ENCODE results near the gene SLC35G3.

SLC35G3 gene

DNA sequence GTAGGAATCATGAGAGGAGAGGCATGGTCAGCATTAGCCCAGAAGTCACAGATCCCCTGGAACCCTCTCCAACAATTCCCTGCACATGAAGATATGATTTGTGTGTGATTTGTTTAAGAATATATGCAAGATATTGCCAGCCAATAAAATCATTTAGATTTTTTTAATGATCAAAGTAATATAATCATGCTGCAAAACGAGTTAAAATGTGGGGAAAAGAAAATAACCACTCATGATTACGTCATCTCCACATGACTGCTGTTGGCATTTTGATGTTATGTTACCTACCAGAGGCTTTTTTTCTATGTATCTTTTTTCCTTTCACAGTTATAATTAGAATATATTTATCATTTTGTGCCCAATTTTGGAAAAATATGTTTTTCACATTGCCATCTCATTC lies 22.4 kb downstream of the SLC35G3 start:
- peak overlapping the region; percentile 53 for H3K27ac Mint-ChIP-seq (ENCODE audit: low read depth)
- peaks cover 39% of the 10 kb centered on the region for H3K4me1 Mint-ChIP-seq
- H3K36me3 Mint-ChIP-seq (ENCODE audit: insufficient read depth) = no peaks in the 10 kb centered on the region
- DNase-seq (ENCODE audit: low spot score in 2 of 2) = no peak
- peak; percentile 73 for ATAC-seq (replicated peaks; ENCODE audit: extremely low read depth, poor library complexity, severe bottlenecking)
- no peaks in the 10 kb centered on the region for H3K27me3 Mint-ChIP-seq
- no peaks in the 10 kb centered on the region for H3K9me3 Mint-ChIP-seq
- H3K4me3 Mint-ChIP-seq = peak overlapping the region; percentile 45

DNA sequence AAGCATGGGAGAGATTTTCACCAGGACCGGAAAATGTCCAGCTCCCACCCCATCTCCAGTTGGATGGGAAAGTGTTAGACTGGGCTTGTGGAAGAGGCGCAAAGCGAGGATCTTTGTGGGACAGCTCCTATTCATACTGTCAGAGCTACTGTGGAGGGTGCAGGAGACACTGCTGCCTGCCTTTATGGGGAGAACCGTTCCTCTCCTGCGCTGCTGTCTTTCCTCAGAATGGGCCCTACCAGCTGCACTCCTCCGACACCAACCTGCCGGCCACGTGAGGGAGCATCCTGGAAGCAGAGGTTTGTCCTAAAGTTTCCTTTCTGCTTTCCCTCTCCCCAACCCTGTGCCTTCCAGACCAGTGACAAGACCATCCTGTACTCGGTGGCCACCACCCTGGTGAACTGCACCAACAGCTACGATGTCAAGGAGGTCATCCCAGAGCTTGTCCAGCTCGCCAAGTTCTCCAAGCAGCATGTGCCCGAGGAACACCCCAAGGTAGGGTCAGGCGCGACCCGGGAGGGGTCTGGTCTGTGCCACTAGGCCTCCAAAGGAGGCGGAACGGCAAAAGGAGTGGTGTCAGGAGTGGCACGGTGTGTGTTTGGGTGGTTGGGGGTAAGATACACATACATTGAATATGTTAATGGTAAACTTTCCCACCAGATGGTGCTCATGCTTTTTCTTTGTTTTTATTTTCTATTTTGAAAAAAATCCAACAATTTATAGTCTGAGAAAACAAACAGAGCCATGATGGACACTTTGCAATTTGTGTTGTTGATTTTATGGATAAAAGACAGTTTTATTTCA lies 23.0 kb downstream of the SLC35G3 start:
- H3K36me3 Mint-ChIP-seq (ENCODE audit: insufficient read depth) = no peaks in the 10 kb centered on the region
- peak; percentile 23 to 28 for DNase-seq (ENCODE audit: low spot score in 2 of 2)
- H3K4me3 Mint-ChIP-seq = peak overlapping the region; percentile 45
- no peaks in the 10 kb centered on the region for H3K9me3 Mint-ChIP-seq
- H3K27me3 Mint-ChIP-seq = no peaks in the 10 kb centered on the region
- peak; percentile 77 for ATAC-seq (replicated peaks; ENCODE audit: extremely low read depth, poor library complexity, severe bottlenecking)
- H3K4me1 Mint-ChIP-seq = peaks cover 33% of the 10 kb centered on the region
- peak overlapping the region; percentile 53 for H3K27ac Mint-ChIP-seq (ENCODE audit: low read depth)

DNA sequence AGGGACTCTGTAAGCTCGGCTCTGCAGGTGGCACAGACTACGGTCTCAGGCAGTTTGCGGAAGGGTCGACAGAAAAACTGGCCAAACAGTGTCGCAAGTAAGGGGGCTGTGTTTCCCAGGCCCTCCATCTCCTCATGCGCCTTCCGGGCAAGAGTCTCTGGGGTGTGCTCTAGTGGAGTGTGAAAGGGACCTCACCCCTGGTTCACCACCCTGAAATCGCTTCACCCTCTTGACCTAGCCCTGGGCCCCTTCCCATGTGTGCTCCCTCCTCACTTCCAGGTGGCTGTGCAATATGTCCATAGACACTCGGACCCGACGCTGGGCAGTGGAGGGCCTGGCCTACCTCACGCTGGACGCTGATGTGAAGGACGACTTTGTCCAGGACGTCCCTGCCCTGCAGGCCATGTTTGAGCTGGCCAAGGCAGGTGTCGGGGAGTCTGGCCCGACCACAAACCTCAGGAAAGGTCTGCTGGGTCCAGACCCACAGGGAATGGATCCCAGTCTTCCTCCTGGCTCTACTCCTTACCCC lies 24.3 kb downstream of the SLC35G3 start:
- peaks cover 27% of the 10 kb centered on the region for H3K4me1 Mint-ChIP-seq
- no peak for DNase-seq (ENCODE audit: low spot score in 2 of 2)
- H3K36me3 Mint-ChIP-seq (ENCODE audit: insufficient read depth) = no peaks in the 10 kb centered on the region

DNA sequence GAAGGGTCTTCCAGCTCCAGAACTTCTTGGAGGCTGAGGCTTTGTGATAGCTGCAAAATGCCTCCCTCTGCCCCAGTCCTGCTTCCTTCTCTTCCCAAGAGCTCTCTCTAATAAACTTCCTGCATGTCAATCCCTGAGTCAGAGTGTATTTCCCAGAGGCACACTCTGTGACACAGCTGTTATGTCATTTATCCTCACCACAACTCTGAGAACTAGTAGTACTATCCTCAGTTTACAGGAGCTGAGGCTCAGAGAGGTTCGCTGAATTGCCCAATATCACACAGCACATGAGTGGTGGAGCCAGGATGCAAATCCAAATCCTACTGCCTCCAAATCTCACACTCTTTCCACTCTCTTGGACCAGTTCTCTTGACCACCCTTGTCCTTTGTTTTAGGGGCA lies 26.5 kb downstream of the SLC35G3 start:
- Mint-ChIP-seq H3K9me3 (no peaks in the 10 kb centered on the region), H3K27ac (ENCODE audit: low read depth) (no peak overlapping the region), H3K36me3 (ENCODE audit: insufficient read depth) (peaks cover 4% of the 10 kb centered on the region), H3K27me3 (no peaks in the 10 kb centered on the region), H3K4me1 (peaks cover 27% of the 10 kb centered on the region), H3K4me3 (no peak overlapping the region)
- ATAC-seq (replicated peaks; ENCODE audit: extremely low read depth, poor library complexity, severe bottlenecking) = no peak
- no peak for DNase-seq (ENCODE audit: low spot score in 2 of 2)

More for the DNA sequence above, 24.3 kb downstream of the SLC35G3 start:
- no peak for ATAC-seq (replicated peaks; ENCODE audit: extremely low read depth, poor library complexity, severe bottlenecking)
- Mint-ChIP-seq H3K27me3 (no peaks in the 10 kb centered on the region), H3K4me3 (no peak overlapping the region), H3K9me3 (no peaks in the 10 kb centered on the region), H3K27ac (ENCODE audit: low read depth) (no peak overlapping the region)

DNA sequence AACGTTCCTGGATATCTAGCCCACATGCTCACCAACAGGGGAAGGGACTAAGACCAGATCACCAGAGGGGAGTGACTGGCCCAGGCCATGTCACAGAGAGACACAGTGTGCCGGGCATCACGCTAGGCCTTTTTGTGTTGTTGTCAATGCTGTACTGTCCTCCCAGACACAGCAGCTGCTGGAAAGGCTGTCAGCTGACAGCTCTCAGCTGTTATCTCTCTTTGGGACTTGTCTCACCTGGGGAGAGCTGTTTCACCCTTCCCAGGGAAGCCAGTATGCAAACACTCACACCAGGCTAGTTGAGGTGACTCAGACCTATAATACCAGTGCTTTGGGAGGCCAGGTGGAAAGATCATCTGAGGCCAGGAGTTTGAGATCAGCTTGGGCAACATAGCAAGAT lies 27.1 kb downstream of the SLC35G3 start:
- Mint-ChIP-seq H3K36me3 (ENCODE audit: insufficient read depth) (peaks cover 4% of the 10 kb centered on the region), H3K9me3 (no peaks in the 10 kb centered on the region), H3K27me3 (no peaks in the 10 kb centered on the region), H3K4me3 (no peak overlapping the region), H3K27ac (ENCODE audit: low read depth) (no peak overlapping the region), H3K4me1 (peaks cover 31% of the 10 kb centered on the region)
- ATAC-seq (replicated peaks; ENCODE audit: extremely low read depth, poor library complexity, severe bottlenecking) (no peak), DNase-seq (ENCODE audit: low spot score in 2 of 2) (no peak)

DNA sequence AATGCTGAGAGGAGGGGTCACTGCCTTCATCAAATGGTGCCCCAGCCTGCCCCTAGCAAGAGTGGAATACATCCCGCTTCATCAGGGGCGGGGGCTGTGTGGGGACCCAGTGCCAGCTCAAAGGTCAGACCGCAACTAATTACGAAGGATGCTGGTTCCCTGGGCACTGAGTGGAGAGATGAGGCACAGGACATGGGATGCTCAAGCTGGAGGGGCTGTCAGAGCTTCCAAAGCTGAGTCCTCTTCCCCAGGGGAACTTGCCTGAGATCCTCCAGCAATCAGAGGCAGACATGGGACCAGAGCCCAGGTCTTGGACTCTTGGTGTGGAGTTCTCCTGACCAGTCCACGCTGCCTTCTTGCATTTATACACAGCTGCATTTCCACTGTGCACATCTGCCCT lies 27.7 kb downstream of the SLC35G3 start:
- Mint-ChIP-seq H3K36me3 (ENCODE audit: insufficient read depth) (peaks cover 4% of the 10 kb centered on the region), H3K27ac (ENCODE audit: low read depth) (no peak overlapping the region), H3K9me3 (no peaks in the 10 kb centered on the region), H3K4me3 (no peak overlapping the region), H3K4me1 (peaks cover 33% of the 10 kb centered on the region), H3K27me3 (no peaks in the 10 kb centered on the region)
- no peak for DNase-seq (ENCODE audit: low spot score in 2 of 2)
- no peak for ATAC-seq (replicated peaks; ENCODE audit: extremely low read depth, poor library complexity, severe bottlenecking)

DNA sequence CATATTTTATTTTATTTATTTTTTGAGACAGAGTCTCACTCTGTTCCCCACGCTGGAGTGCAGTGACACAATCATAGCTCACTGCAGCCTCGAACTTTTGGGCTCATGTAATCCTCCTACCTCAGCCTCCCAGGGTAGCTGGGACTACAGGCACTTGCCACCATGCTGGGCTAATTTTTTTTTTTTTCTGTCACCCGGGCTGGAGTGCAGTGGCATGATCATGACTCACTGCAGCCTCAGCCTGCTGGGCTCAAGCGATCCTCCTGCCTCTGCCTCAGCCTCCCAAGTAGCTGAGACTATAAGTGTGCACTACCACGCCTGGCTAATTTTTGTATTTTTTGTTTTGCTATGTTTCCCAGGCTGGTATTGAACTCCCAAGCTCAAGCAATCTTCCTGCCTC lies 29.5 kb downstream of the SLC35G3 start:
- peaks cover 46% of the 10 kb centered on the region for H3K4me1 Mint-ChIP-seq
- no peaks in the 10 kb centered on the region for H3K9me3 Mint-ChIP-seq
- H3K27me3 Mint-ChIP-seq = no peaks in the 10 kb centered on the region
- H3K4me3 Mint-ChIP-seq = no peak overlapping the region
- H3K27ac Mint-ChIP-seq (ENCODE audit: low read depth) = peak overlapping the region; percentile 79
- no peak for DNase-seq (ENCODE audit: low spot score in 2 of 2)
- peaks cover 12% of the 10 kb centered on the region for H3K36me3 Mint-ChIP-seq (ENCODE audit: insufficient read depth)
- ATAC-seq (replicated peaks; ENCODE audit: extremely low read depth, poor library complexity, severe bottlenecking) = no peak

DNA sequence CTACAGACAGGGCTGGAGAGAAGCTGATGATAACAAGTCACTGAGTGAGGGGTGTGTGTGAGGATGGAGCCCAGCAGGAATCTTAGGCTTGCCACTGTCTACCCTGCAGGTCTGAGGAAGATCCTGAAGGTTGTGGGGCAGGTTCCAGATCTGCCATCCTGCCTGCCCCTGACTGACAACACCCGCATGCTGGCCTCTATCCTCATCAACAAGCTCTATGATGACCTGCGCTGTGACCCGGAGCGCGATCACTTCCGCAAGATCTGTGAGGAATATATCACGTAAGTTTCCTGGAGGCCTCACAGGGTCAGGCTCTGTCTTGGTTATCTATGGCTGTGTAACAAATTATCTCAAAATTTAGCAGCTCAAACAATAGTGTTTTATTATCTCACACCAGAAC lies 30.3 kb downstream of the SLC35G3 start:
- Mint-ChIP-seq H3K4me3 (no peak overlapping the region), H3K27me3 (no peaks in the 10 kb centered on the region), H3K36me3 (ENCODE audit: insufficient read depth) (peaks cover 12% of the 10 kb centered on the region), H3K27ac (ENCODE audit: low read depth) (peak overlapping the region; percentile 79), H3K4me1 (peaks cover 52% of the 10 kb centered on the region), H3K9me3 (no peaks in the 10 kb centered on the region)
- no peak for ATAC-seq (replicated peaks; ENCODE audit: extremely low read depth, poor library complexity, severe bottlenecking)
- DNase-seq (ENCODE audit: low spot score in 2 of 2) = no peak

DNA sequence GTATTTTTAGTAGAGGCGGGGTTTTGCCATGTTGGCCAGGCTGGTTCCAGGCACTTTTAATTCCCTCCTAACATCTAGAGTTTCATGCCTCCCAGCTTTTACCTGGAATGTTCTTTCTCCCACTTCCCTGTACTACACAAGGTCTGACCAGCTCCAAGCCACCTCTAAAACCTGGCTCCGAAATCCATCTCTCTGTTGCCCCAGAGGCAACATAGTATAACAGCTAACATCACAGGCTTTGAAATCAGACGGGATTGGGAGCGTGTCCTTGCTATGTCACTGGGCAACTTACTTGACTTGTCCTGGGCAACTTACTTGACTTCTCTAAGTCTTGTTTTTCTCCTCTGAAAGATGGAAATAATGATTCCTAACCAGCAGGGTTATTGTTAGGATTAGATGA lies 31.4 kb downstream of the SLC35G3 start:
- DNase-seq (ENCODE audit: low spot score in 2 of 2) (no peak), ATAC-seq (replicated peaks; ENCODE audit: extremely low read depth, poor library complexity, severe bottlenecking) (no peak)
- Mint-ChIP-seq H3K27me3 (no peaks in the 10 kb centered on the region), H3K9me3 (no peaks in the 10 kb centered on the region), H3K4me3 (no peak overlapping the region), H3K27ac (ENCODE audit: low read depth) (peak overlapping the region; percentile 78), H3K4me1 (peaks cover 52% of the 10 kb centered on the region), H3K36me3 (ENCODE audit: insufficient read depth) (peaks cover 12% of the 10 kb centered on the region)

DNA sequence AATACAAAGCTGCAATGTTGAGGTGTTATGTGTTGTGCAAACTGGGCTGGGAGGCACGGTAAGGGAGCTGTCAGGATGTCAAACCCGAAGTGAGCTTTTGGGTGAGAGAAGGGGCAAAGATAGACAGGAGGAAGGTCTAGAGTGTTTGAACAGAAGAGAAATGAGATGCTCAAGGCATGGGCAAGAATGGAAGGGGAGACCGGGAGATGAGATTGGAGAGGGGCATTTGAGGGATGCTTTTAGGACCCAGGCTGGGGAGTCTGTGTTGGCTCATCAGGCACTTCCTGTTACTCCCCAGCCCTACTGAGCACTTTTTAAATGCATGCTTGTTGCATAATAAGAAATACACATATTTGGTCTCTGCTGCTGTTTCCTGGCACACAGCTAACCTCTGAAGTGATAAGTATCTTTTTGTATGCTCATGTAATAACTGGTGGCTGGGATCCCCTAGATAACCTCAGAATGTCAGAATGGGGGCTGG lies 32.9 kb downstream of the SLC35G3 start:
- Mint-ChIP-seq H3K27me3 (no peaks in the 10 kb centered on the region), H3K27ac (ENCODE audit: low read depth) (peak overlapping the region; percentile 78), H3K9me3 (no peaks in the 10 kb centered on the region), H3K4me1 (peaks cover 52% of the 10 kb centered on the region), H3K4me3 (peak overlapping the region; percentile 62), H3K36me3 (ENCODE audit: insufficient read depth) (peaks cover 12% of the 10 kb centered on the region)
- peak; percentile 79 for ATAC-seq (replicated peaks; ENCODE audit: extremely low read depth, poor library complexity, severe bottlenecking)
- DNase-seq (ENCODE audit: low spot score in 2 of 2) = peak in 1 of 2 donors; percentile 38

DNA sequence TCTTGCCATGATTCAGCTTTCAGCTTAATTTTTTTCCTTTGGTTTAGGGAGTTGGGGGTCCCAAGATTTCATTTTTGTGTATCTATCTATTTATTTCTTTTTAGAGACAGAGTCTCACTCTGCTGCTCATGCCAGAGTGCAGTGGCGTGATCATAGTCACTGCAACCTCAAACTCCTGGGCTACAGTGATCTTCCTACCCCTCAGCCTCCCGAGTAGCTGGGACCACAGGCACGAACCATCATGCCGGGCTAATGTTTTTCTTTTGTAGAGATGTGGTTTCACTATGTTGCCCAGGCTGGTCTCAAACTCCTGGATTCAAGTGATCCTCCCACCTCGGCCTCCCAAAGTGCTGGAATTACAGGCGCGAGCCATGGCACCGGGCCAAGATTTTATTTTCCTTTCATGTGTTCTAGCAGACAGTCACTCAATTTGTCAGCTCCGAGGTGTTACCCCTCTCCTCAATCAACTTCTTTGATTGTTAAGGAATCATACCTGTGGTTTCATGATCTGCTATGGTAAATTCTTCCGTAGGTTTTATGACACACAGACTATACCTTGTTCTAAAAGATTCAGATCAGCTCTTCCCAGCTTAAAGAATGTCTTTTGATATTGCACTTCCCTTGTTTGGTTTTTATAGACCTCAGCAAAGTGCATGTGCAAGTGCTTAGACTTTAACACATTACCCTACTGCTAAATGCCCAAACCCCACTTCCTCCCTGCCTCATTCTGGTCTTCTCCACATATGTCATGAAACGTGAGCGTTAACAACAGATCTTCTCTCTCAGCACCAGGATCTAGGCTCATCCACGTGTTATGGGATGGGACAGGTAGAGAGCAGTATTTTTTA lies 33.6 kb downstream of the SLC35G3 start:
- H3K4me3 Mint-ChIP-seq = peak overlapping the region; percentile 66
- no peaks in the 10 kb centered on the region for H3K9me3 Mint-ChIP-seq
- DNase-seq (ENCODE audit: low spot score in 2 of 2) (peak in 1 of 2 donors; percentile 45), ATAC-seq (replicated peaks; ENCODE audit: extremely low read depth, poor library complexity, severe bottlenecking) (peak; percentile 86)
- H3K36me3 Mint-ChIP-seq (ENCODE audit: insufficient read depth) = peaks cover 12% of the 10 kb centered on the region
- H3K27ac Mint-ChIP-seq (ENCODE audit: low read depth) = peak overlapping the region; percentile 78
- H3K27me3 Mint-ChIP-seq = no peaks in the 10 kb centered on the region
- peaks cover 52% of the 10 kb centered on the region for H3K4me1 Mint-ChIP-seq

DNA sequence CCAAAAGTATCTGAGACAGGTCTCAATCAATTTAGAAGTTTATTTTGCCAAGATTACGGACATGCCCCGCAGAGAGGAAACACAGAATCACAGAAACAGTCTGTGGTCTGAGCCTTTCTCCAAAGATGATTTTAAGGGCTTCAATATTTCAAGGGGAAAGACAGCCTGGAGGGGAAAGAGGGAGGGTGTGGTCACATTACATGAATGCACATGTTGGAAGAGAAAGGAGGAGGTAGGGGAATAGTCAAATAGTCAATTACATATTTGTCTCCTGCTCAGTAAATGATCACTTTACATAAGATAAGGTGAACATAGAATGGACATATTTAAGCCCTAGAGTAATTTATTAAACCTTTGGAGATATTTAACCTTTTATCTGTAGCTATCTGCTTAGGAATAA lies 34.3 kb downstream of the SLC35G3 start:
- Mint-ChIP-seq H3K36me3 (ENCODE audit: insufficient read depth) (peaks cover 12% of the 10 kb centered on the region), H3K9me3 (no peaks in the 10 kb centered on the region), H3K27me3 (no peaks in the 10 kb centered on the region), H3K4me1 (peaks cover 46% of the 10 kb centered on the region), H3K27ac (ENCODE audit: low read depth) (peak overlapping the region; percentile 78), H3K4me3 (peak overlapping the region; percentile 66)
- no peak for DNase-seq (ENCODE audit: low spot score in 2 of 2)
- no peak for ATAC-seq (replicated peaks; ENCODE audit: extremely low read depth, poor library complexity, severe bottlenecking)

All from central memory CD8-positive, alpha-beta T cell (primary cell).